GM21515 (cell line): Measurements from ENCODE around the gene CYSLTR1.
"Not testable (repeated sequence)": the region's sequence is repeated elsewhere in the genome, so short reads cannot be mapped to it uniquely, and the experiment has no call there.

Experiments
- ATAC-seq: cut with Tn5 transposase; IDR thresholded peaks from one replicate; pipeline ENCODE4 v1.9.1; 2021; ENCODE audit not compliant: unreplicated experiment

CYSLTR1 gene, protein sequence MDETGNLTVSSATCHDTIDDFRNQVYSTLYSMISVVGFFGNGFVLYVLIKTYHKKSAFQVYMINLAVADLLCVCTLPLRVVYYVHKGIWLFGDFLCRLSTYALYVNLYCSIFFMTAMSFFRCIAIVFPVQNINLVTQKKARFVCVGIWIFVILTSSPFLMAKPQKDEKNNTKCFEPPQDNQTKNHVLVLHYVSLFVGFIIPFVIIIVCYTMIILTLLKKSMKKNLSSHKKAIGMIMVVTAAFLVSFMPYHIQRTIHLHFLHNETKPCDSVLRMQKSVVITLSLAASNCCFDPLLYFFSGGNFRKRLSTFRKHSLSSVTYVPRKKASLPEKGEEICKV

GRCh38 chrX:78327370-78328086 lies at the start of gene CYSLTR1:
TSS of gene CYSLTR1 (minus strand) at chrX:78327611. CDS start at chrX:78273746, 53,865 bp downstream.
- ATAC-seq, result peak; percentile 45

- ATAC-seq, result no peak
These were observed 49.8 kb upstream of the CYSLTR1 start for GRCh38 chrX:78377186-78377585.

DNA sequence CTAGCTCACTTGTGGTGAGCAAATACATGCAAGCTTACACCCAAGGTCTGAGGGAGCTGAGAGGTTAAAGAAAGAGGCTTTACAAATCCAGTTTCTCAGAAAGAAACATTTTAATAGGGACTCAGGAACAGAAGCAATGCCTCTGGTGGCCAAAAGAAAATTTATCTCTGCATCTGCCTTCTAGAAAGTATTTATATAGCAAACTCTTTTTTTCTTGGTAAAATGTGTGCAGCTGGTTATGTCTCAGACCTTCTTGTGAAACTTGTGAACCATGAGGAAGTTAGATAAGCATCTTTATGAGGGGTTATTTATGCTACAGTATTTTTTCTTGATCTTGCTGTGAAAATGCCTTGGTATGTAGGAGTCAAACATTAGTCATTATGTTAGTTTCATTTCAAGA lies 48.5 kb upstream of the CYSLTR1 start:
- no peak for ATAC-seq

DNA sequence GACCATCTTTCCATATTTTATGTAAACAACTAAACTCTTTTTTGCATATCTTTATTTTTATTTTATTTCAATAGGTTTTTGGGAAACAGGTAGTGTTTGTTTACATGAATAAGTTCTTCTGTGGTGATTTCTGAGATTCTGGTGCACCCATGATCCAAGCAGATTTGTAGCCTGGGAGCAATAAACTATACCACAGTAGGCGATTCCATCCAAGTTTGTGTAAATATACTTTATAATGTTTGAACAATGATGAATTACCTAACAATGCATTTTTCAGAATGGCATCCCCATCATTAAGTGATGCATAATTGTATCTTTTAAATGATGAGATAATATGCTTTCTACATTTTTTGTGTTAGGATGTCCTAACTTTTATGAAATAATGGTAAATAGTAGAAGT lies 39.2 kb upstream of the CYSLTR1 start:
- no peak for ATAC-seq

DNA sequence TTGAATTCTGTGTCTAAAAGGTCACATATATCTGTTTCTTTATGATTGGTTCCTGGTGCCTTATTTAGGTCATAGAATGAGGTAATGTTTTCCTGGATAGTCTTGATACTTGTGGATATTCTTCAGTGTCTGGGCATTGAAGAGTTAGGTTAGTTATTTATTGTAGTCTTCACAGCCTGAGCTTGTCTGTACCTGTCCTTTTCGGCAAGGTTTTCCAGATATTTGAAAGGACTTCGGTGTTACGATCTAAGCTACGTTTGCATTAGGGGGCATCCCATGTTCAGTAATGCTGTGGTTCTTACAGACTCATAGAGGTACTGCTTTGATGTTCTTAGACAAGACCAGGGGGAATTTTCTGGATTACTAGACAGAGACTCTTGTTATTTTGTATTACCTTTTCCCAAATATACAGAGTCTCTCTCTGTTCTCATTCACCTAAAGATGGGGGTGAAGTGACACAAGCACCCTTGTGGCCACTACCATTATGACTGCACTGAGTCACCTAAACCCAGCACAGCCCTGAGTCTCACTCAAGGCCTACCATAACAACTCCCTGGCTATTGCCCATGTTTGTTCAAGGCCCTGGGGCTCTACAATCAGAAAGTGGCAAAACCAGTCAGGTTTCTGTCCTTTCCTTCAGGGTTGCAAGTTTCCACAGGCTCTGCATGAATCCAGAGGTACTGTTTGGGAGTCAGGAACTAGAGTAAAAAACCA lies 30.1 kb upstream of the CYSLTR1 start:
- ATAC-seq, result no peak

DNA sequence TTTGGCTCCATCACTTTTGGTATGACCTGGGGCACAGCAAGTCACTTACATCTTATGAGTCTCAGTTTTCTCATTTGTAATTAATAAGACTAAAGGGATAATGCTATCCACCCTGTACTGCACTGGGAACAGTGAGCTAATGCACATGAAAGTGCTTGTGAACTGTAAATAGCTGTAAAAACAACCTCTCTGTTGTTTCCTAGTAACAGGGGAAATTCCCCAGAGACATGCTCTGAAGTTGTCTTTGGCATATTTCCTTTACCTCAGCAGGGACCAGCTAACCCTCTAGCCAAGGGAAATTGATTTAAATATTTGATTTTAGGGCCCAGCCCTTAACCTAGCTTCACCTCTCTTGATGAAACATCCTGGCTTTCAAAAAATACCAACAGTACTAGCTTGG lies 6.1 kb upstream of the CYSLTR1 start:
- ATAC-seq, result peak; percentile 68

DNA sequence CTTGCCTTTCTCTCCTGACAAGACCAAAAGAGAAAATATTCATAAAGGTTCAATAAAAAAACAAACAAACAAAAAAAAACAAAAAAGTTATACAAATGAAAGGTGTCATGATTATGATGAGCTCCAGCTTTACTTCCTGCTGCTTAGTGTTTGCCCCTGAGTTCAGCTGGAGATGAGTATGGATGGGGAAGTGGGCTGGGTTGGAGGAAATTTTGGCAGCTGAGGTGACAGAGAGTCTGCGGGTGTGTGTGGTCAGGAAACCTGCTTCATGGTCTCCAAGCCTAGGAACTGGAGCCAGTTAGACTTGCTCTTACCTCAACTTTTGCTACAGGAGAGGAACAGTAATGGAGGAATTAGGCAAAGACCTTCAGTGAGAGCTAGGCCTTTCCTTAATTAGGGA lies 4.3 kb upstream of the CYSLTR1 start:
- ATAC-seq, result no peak

DNA sequence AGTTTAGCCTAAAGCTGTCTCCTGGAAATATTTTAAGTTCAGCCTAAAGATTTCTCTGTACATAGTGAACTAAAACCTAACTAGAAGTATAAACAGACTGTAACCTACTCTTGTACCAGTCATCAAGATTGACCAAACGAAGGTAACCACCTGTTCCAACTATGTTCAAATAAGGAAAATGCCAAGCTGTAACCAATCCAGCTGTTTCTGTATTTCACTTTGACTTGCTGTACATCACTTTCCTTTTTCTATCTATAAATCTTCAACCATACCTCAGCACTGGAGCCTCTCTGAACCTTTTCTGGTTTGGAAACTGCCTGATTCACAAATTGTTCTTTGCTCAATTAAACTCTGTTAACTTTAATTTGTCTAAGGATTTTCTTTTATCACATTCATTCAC lies 3.1 kb upstream of the CYSLTR1 start:
- no peak for ATAC-seq

DNA sequence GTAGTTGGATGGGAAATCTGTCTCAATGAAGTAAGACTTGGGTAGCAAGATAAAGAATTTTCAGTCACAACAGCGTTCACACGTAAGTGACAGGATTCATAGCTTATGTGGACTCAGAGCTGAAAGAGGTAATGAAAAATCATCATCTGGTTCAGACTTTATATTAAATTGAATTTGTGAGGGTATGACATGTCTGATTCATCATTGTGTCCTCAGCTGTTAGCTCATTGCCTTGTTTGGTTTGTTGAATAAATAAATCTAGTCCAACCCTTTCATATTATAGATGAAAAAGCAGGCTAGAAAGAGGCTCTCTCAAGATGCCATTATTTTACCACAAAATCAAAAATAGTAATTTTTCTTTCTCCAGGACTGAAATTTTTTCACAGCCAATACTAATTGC lies 2.7 kb upstream of the CYSLTR1 start:
- no peak for ATAC-seq

DNA sequence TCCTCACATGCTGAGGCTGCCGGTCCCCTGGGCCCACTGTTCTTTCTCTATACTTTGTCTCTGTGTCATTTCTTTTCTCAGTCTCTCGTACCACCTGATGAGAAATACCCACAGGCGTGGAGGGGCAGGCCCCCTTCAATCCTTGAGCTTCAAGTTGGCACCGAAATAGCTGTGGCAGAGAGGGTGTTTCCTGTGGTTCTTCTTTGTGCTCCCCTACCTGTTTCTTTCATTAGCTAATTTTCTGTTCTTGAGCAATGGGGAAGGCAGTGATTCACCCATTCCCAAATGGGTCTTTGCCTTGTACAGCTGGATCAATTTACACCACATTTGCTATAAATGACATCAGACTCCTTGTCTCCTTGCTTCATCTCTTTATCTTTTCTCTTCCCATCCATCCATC lies 2.1 kb upstream of the CYSLTR1 start:
- no peak for ATAC-seq

DNA sequence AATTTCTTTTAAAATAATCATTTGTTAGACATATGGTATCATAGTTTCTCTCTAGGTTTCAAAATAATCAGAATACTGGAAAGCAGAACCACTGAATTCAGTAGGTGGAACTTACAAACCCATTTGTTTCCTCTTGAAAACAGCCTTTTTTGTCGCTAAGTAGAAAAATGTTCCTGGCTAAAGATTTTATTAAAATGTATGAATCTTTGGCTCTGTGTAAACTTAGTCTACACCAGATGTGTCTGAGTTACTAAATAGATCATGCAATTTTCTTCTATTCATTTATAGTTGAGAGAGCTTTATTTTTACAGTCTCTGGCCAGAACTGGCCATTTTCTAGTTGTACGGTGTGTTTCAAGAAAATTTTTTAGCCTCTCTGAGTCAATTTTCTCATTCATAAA lies 1.0 kb downstream of the CYSLTR1 start:
- no peak for ATAC-seq

DNA sequence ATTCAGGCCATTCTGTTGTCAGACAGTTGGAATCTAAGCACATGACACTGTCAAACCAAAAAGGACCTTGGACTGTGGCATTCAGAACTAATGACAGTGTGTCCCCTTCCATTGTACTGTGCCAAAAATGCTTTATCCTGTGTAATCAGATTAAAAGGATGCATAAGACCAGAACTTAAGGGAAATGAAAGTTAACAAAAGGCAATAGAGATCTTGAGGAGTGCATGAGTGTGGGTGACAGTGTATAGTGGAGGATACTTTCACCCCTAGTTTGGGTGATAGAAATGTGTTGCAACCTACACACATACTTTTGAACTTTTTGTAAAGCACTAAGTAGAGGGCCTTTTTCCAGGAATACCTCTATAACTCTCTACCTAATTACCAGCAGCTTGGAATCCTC lies 4.5 kb downstream of the CYSLTR1 start:
- ATAC-seq, result no peak

DNA sequence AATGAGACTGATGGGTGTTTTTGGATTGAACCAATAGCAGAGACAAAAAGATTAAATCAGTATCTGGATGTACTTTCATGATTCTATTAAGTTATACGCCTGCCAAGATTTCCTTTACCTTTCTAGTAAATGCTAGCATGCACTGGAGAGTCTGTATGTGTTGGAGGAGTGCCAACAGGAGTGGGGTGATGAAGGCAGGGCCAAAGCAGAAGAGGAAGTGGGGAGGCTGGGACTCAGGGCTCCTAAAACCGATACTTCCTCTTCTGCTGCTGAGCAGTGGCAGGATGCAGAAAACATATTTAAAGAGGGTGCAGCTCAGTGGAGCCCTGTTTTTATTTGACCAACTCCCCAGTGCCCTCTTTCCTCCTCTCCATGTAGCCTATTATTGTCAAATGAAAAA lies 5.6 kb downstream of the CYSLTR1 start:
- peak; percentile 95 for ATAC-seq

GRCh38 chrX:78316265-78316664 lies 11.1 kb downstream of the CYSLTR1 start:
- no peak for ATAC-seq

GRCh38 chrX:78315745-78316144 lies 11.7 kb downstream of the CYSLTR1 start:
- no peak for ATAC-seq

GRCh38 chrX:78314561-78314960 lies 12.8 kb downstream of the CYSLTR1 start:
- ATAC-seq, result no peak

DNA sequence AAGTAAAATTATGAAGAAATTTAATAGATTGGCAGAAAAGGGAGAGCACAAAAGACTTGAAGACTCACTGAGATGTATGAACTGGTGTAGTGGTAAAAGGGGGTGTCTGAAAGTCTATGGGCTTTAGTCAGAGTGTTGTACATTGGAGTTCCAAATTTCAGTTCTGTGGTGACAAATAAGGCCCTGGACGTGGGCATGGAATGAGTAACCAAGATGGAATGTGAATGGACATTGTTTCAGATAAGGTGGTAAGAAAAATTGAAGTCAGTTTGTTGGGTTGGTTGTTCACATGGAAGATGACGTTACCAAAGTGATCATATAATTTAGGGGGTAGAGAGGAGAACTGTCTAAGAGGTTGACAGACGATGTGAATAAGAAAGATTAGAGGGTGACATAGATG lies 13.9 kb downstream of the CYSLTR1 start:
- no peak for ATAC-seq

- ATAC-seq, result no peak
These were observed 19.7 kb downstream of the CYSLTR1 start for GRCh38 chrX:78307665-78308064.

DNA sequence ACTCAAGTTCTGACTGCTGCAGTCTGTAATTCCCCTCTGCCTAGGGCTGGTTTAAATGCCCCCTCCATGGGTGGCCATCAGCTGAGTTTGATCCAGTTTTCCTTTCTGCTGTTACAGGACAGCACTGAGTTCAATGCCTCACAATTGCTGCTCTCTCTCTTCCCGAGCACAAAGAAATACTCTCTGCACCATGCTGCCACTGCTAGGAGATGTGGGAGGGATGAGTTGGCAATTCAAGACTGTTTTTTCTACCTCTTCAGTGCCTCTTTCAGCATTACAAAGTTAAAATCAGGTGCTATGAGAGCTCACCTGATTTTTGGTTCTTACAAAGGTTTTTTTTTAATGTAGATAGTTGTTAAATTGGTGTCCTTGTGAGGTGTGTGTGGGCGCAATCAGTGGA lies 24.3 kb downstream of the CYSLTR1 start:
- ATAC-seq, result no peak

DNA sequence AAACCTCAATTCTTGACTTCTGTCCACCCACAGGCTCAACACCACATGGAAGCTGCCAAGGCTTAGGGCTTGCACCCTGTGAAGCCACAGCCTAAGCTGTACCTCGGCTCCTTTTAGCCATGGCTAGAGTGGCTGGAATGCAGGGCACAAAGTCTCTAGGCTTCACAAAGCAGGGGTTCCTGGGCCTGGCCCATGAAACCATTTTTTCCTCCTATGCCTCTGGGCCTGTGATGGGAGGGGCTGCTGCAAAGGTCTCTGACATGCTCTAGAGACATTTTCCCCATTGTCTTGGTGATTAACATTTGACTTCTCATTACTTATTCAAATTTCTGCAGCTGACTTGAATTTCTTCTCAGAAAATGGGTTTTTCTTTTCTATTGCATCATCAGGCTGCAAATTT lies 26.5 kb downstream of the CYSLTR1 start:
- not testable (repeated sequence) for ATAC-seq

GRCh38 chrX:78283511-78283910 lies 43.9 kb downstream of the CYSLTR1 start:
- ATAC-seq, result no peak

DNA sequence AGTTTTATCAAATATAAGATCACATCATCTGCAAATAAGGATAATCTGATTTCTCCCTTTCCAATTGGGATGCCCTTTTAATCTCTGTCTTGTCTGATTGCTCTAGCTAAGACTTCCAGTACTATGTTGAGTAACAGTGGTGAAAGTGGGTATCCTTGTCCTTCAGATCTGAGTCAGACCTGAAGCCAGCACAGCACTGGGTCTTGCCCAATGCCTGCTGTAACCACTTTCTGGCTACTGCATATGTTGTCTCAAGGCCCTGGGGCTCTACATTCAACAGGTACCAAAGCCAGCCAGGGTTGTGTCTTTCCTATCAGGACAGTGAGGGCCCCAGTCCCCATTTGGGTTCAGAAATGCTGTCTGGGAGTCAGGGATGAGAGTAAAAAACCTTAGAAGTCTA lies 90.3 kb downstream of the CYSLTR1 start:
- ATAC-seq, result no peak
